IMR-90 (cell line): ENCODE results near the gene VLDLR. TPM values are rescaled to one million over a fixed set of nuclear protein-coding genes. Genes with fewer than 3 reads are reported as not detected.

Experiments used
- ATAC-seq: fragments of 200-7000 bp; cut with Tn5 transposase; 2 replicates; pipeline ENCODE4 v1.9.1; 2020; ENCODE audit warnings: low read depth, mild to moderate bottlenecking, moderate library complexity
- BruUV-seq: library from RNA; stranded (reverse); fragments of 400-500 nt; replicated peaks from 2 replicates; lab custom pipeline; 2021; lab: Mats Ljungman, UMichigan
- CTCF ChIA-PET: fragments of 300-600 bp; formaldehyde crosslinking; extraction: SDS; loops from one replicate; lab custom pipeline; 2021; ENCODE audit warnings: antibody characterized with exemption; lab: Yijun Ruan, JAX
- POLR2A ChIA-PET: fragments of 300-600 bp; sonication (Branson Sonifier 250); formaldehyde crosslinking; loops from one replicate; lab custom pipeline; 2022; ENCODE audit warnings: antibody characterized with exemption; ENCODE audit not compliant: unreplicated experiment; lab: Charles Lee
- DNase-seq: peaks from one replicate; pipeline ENCODE4 v3.0.0; 2013
- H2AFZ ChIP-seq: replicated peaks from 2 replicates; pipeline ENCODE3; 2013; ENCODE audit warnings: low read length, mild to moderate bottlenecking; ENCODE audit not compliant: poor library complexity
- H2AK5ac ChIP-seq: 2 replicates; pipeline ENCODE4 v1.6.1; 2013; ENCODE audit warnings: low read depth, low read length, inconsistent platforms
- H2AK9ac ChIP-seq: replicated peaks from 2 replicates; pipeline ENCODE3; 2013; ENCODE audit warnings: mild to moderate bottlenecking, low read depth, low read length, moderate library complexity; ENCODE audit not compliant: poor library complexity
- H2BK120ac ChIP-seq: 2 replicates; pipeline ENCODE4 v1.6.1; 2013; ENCODE audit warnings: low read depth, low read length, inconsistent platforms
- H2BK15ac ChIP-seq: 3 replicates; pipeline ENCODE4 v1.6.1; 2013; ENCODE audit warnings: low read depth, low read length, inconsistent platforms
- H2BK20ac ChIP-seq: 2 replicates; pipeline ENCODE4 v1.6.1; 2013; ENCODE audit warnings: low read depth, mild to moderate bottlenecking, inconsistent platforms, low read length, moderate library complexity
- H2BK5ac ChIP-seq: 2 replicates; pipeline ENCODE4 v1.6.1; 2013; ENCODE audit warnings: mild to moderate bottlenecking, low read depth, low read length, inconsistent platforms; ENCODE audit not compliant: poor library complexity, severe bottlenecking
- H3K14ac ChIP-seq: replicated peaks from 2 replicates; pipeline ENCODE4 v1.6.1; 2013; ENCODE audit warnings: low read depth, low read length, inconsistent platforms
- H3K18ac ChIP-seq: 2 replicates; pipeline ENCODE4 v1.6.1; 2013; ENCODE audit warnings: low read depth, low read length, control low read depth
- H3K23ac ChIP-seq: 2 replicates; pipeline ENCODE4 v1.6.1; 2013; ENCODE audit warnings: low read depth, low read length, inconsistent platforms
- H3K27ac ChIP-seq: 2 replicates; pipeline ENCODE4 v1.5.1; 2013; ENCODE audit warnings: mild to moderate bottlenecking, control low read depth, low read length; ENCODE audit not compliant: insufficient read depth
- H3K27me3 ChIP-seq: 2 replicates; pipeline ENCODE4 v1.6.1; 2013; ENCODE audit warnings: low read length; ENCODE audit not compliant: control insufficient read depth, insufficient read depth
- H3K36me3 ChIP-seq: 2 replicates; pipeline ENCODE4 v1.6.1; 2013; ENCODE audit warnings: low read length, mixed read lengths; ENCODE audit not compliant: control insufficient read depth, insufficient read depth
- H3K4ac ChIP-seq: 2 replicates; pipeline ENCODE4 v1.6.1; 2013; ENCODE audit warnings: low read depth, low read length, inconsistent platforms
- H3K4me1 ChIP-seq: 2 replicates; pipeline ENCODE4 v1.6.1; 2013; ENCODE audit warnings: low read length, mixed read lengths; ENCODE audit not compliant: control insufficient read depth, insufficient read depth
- H3K4me2 ChIP-seq: 2 replicates; pipeline ENCODE4 v1.6.1; 2013; ENCODE audit warnings: low read depth, mild to moderate bottlenecking, control low read depth, low read length, moderate library complexity
- H3K4me3 ChIP-seq: 2 replicates; pipeline ENCODE4 v1.5.1; 2013; ENCODE audit warnings: low read depth, mild to moderate bottlenecking, control low read depth, low read length, moderate library complexity; ENCODE audit not compliant: insufficient read depth
- H3K56ac ChIP-seq: 2 replicates; pipeline ENCODE4 v1.6.1; 2013; ENCODE audit warnings: low read length, inconsistent platforms; ENCODE audit not compliant: insufficient read depth; ENCODE audit errors: extremely low read depth
- H3K79me1 ChIP-seq, 2 experiments: 2 replicates each; pipeline ENCODE4 v1.6.1; 2013; ENCODE audit warnings: low read length in 2 of 2, inconsistent platforms in 1 of 2, low read depth in 1 of 2
- H3K9ac ChIP-seq: 2 replicates; pipeline ENCODE4 v1.6.1; 2013; ENCODE audit warnings: low read depth, low read length, control low read depth
- H3K9me1 ChIP-seq: 2 replicates; pipeline ENCODE4 v1.6.1; 2013; ENCODE audit warnings: low read length, inconsistent platforms; ENCODE audit not compliant: insufficient read depth
- H3K9me3 ChIP-seq: 2 replicates; pipeline ENCODE4 v1.6.1; 2013; ENCODE audit warnings: low read length; ENCODE audit not compliant: control insufficient read depth, insufficient read depth
- H4K20me1 ChIP-seq: 2 replicates; pipeline ENCODE4 v1.6.1; 2013; ENCODE audit warnings: low read length, inconsistent platforms; ENCODE audit not compliant: insufficient read depth
- H4K5ac ChIP-seq: 2 replicates; pipeline ENCODE4 v1.6.1; 2013; ENCODE audit warnings: mild to moderate bottlenecking, low read depth, low read length, control low read depth
- H4K8ac ChIP-seq, 2 experiments: 2 replicates each; pipeline ENCODE4 v1.6.1; 2013; ENCODE audit warnings: low read depth in 2 of 2, low read length in 2 of 2, control low read depth in 1 of 2, inconsistent platforms in 1 of 2
- H4K91ac ChIP-seq: 2 replicates; pipeline ENCODE4 v1.6.1; 2013; ENCODE audit warnings: low read depth, low read length, inconsistent platforms; ENCODE audit not compliant: insufficient read depth
- BHLHE40 ChIP-seq: fragments of 150-350 bp; IDR thresholded peaks from 2 replicates; pipeline ENCODE4 v1.6.1; 2016; ENCODE audit warnings: mild to moderate bottlenecking, low read depth, low read length
- CEBPB ChIP-seq: IDR thresholded peaks from 2 replicates; pipeline ENCODE4 v1.6.1; 2012; ENCODE audit warnings: low read depth, low read length, improper control_type of control experiment
- CHD1 ChIP-seq: IDR thresholded peaks from 2 replicates; pipeline ENCODE4 v1.6.1; 2012; ENCODE audit warnings: low read depth, low read length, improper control_type of control experiment
- FOS ChIP-seq: fragments of 150-350 bp; IDR thresholded peaks from 2 replicates; pipeline ENCODE4 v1.6.1; 2016; ENCODE audit warnings: low read depth, low read length
- MAFK ChIP-seq: IDR thresholded peaks from 2 replicates; pipeline ENCODE4 v1.6.1; 2012; ENCODE audit warnings: low read depth, low read length, improper control_type of control experiment
- MAZ ChIP-seq: IDR thresholded peaks from 2 replicates; pipeline ENCODE4 v1.6.1; 2012; ENCODE audit warnings: low read depth, mild to moderate bottlenecking, low read length, improper control_type of control experiment, moderate library complexity, borderline replicate concordance
- NFE2L2 ChIP-seq: fragments of 150-350 bp; IDR thresholded peaks from 2 replicates; pipeline ENCODE4 v1.6.1; 2016; ENCODE audit warnings: low read depth, mild to moderate bottlenecking, low read length
- POLR2A ChIP-seq: IDR thresholded peaks from 2 replicates; pipeline ENCODE4 v1.6.1; 2012; ENCODE audit warnings: mild to moderate bottlenecking, low read depth, low read length
- RAD21 ChIP-seq: IDR thresholded peaks from 2 replicates; pipeline ENCODE4 v1.6.1; 2012; ENCODE audit warnings: low read length, improper control_type of control experiment
- RCOR1 ChIP-seq: IDR thresholded peaks from 2 replicates; pipeline ENCODE4 v1.6.1; 2012; ENCODE audit warnings: mild to moderate bottlenecking, low read length, improper control_type of control experiment; ENCODE audit not compliant: insufficient replicate concordance
- RFX5 ChIP-seq: IDR thresholded peaks from 2 replicates; pipeline ENCODE4 v1.8.0; 2012; ENCODE audit warnings: low read depth, mild to moderate bottlenecking, low read length, moderate library complexity
- SMC3 ChIP-seq: fragments of 150-350 bp; IDR thresholded peaks from 2 replicates; pipeline ENCODE4 v1.6.1; 2016; ENCODE audit warnings: low read depth, mild to moderate bottlenecking, antibody characterized with exemption, low read length, moderate library complexity
- WGBS, 2 experiments: methylation state at CpG; one replicate each; pipeline versions ENCODE4 v1.1.5 to v1.1.7; 2013; ENCODE audit warnings: missing lambda C conversion rate in 2 of 2; ENCODE audit not compliant: insufficient read length in 1 of 2; ENCODE audit errors: extremely low coverage in 2 of 2; 5-methylcytosine and 5-hydroxymethylcytosine counted together
- dilution Hi-C: fragments of 300-500 bp; cut with HindIII; formaldehyde crosslinking; loops from one replicate; pipeline ENCODE4 v1.14.3; 2018; ENCODE audit warnings: low sequenced_read_pairs; ENCODE audit not compliant: unreplicated experiment
- in situ Hi-C: fragments of 300-500 bp; cut with MboI; formaldehyde crosslinking; loops from 3 replicates; pipeline ENCODE4 v1.14.3; 2019; ENCODE audit warnings: low sequenced_read_pairs, inconsistent platforms, mixed read lengths
- intact Hi-C: fragments of 100-400 bp; cut with micrococcal nuclease; formaldehyde crosslinking; loops from 2 replicates; pipeline ENCODE4 v1.10.0; 2022
- polyA plus RNA-seq, 3 experiments: library from polyadenylated mRNA; depleted of rRNA; stranded (reverse); fragments of >200 nt; gene quantifications; 2 replicates each; pipeline ENCODE4 v1.2.3, GENCODE V29; 2012; ENCODE audit warnings: low replicate concordance in 1 of 3
- total RNA-seq: library from RNA; depleted of rRNA; stranded (reverse); fragments of >200 nt; gene quantifications from 2 replicates; pipeline ENCODE4 v1.2.3, GENCODE V29; 2012
- TF ChIP-seq, protein P1 (sequence below): fragments of 150-350 bp; IDR thresholded peaks from 2 replicates; pipeline ENCODE4 v1.6.1; 2017; ENCODE audit warnings: mild to moderate bottlenecking, antibody characterized with exemption, low read length, low read depth
- TF ChIP-seq, protein P2 (sequence below): conservative IDR thresholded peaks from 2 replicates; pipeline ENCODE4 v1.5.1; 2012; ENCODE audit warnings: mild to moderate bottlenecking, low read depth, low read length, improper control_type of control experiment

VLDLR gene
- total and polyA plus RNA-seq, 2 of the 4 experiments (the other 2 are of a cell fraction) = 9.0 to 10.2 TPM

DNA sequence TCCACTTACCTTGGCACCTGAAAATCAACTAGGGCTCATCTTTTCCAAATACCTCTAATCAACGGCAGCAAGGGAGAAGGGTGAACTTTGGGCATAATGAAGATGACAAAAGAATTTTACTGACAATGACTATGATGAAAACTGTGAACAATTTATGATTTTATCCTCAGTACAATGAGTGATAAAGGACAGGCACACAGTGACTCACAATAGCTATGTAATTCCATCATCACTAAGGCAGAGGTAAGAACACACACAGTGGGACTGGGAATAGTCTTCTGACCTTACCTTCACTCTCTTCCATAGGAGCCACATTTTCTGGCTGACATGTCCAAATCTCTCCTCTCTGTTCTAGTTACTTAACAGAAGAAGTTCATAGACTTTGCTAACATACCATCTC is 69.6 kb downstream of the VLDLR start:
- Histone ChIP-seq H3K79me1 (no peaks in the 10 kb centered on the region), H3K4me2 (no peak overlapping the region), H3K14ac (no peak overlapping the region), H2BK15ac (no peak overlapping the region), H2BK120ac (no peak overlapping the region), H3K9me1 (peaks cover 8% of the 10 kb centered on the region; the same call in 1 of the 2 replicates), H3K9me3 (no peaks in the 10 kb centered on the region), H4K91ac (no peak overlapping the region), H3K4me3 (no peak overlapping the region), H2BK20ac (no peak overlapping the region), H2AFZ (no peak overlapping the region), H4K20me1 (no peaks in the 10 kb centered on the region), H2AK5ac (no peak overlapping the region), H3K4me1 (no peaks in the 10 kb centered on the region), H4K8ac (no peak overlapping the region), H3K23ac (no peak overlapping the region), H3K18ac (no peak overlapping the region), H2BK5ac (no peak overlapping the region), H3K9ac (no peak overlapping the region), H3K56ac (no peak overlapping the region), H3K27me3 (no peaks in the 10 kb centered on the region), H3K27ac (no peak overlapping the region), H3K4ac (no peak overlapping the region), H3K36me3 (no peaks in the 10 kb centered on the region), H2AK9ac (no peak overlapping the region), H4K5ac (no peak overlapping the region)
- in situ Hi-C loops = no loop called here
- no CpG with 5 or more reads among the region's 1 CpG for WGBS, 2 experiments
- TF ChIP-seq POLR2A = no peak
- no peak for TF ChIP-seq SMC3
- TF ChIP-seq CHD1 = no peak
- TF ChIP-seq, protein P1, sequence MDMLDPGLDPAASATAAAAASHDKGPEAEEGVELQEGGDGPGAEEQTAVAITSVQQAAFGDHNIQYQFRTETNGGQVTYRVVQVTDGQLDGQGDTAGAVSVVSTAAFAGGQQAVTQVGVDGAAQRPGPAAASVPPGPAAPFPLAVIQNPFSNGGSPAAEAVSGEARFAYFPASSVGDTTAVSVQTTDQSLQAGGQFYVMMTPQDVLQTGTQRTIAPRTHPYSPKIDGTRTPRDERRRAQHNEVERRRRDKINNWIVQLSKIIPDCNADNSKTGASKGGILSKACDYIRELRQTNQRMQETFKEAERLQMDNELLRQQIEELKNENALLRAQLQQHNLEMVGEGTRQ = no peak
- no peak for TF ChIP-seq CEBPB
- no peak for TF ChIP-seq BHLHE40
- TF ChIP-seq, protein P2, sequence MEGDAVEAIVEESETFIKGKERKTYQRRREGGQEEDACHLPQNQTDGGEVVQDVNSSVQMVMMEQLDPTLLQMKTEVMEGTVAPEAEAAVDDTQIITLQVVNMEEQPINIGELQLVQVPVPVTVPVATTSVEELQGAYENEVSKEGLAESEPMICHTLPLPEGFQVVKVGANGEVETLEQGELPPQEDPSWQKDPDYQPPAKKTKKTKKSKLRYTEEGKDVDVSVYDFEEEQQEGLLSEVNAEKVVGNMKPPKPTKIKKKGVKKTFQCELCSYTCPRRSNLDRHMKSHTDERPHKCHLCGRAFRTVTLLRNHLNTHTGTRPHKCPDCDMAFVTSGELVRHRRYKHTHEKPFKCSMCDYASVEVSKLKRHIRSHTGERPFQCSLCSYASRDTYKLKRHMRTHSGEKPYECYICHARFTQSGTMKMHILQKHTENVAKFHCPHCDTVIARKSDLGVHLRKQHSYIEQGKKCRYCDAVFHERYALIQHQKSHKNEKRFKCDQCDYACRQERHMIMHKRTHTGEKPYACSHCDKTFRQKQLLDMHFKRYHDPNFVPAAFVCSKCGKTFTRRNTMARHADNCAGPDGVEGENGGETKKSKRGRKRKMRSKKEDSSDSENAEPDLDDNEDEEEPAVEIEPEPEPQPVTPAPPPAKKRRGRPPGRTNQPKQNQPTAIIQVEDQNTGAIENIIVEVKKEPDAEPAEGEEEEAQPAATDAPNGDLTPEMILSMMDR = no peak
- no peak for TF ChIP-seq RCOR1
- no peak for TF ChIP-seq RFX5
- TF ChIP-seq FOS = no peak
- TF ChIP-seq MAFK = no peak
- TF ChIP-seq NFE2L2 = no peak
- no peak for TF ChIP-seq RAD21
- TF ChIP-seq MAZ = no peak
- intact Hi-C loops = no loop called here
- ATAC-seq = no peak
- ChIA-PET CTCF (interaction anchor here (0.6 kb wide), 1 partner anchor 1793 kb away, joined by 6 read pairs; no protein-coding TSS in a partner anchor), POLR2A (interaction anchor here (0.6 kb wide), 1 partner anchor 28 kb away, joined by 3 read pairs; no protein-coding TSS in a partner anchor)
- dilution Hi-C loops = no loop called here
- DNase-seq = no peak
- BruUV-seq = no TSS peak
